GM23248 (cell line): Measurements from ENCODE around the gene SEMA5A. TPM values are rescaled to one million over a fixed set of nuclear protein-coding genes. Genes with fewer than 3 reads are reported as not detected.

Source experiments
- DNase-seq: peaks from one replicate; pipeline ENCODE4 v3.0.0-alpha.2; 2015
- H2AFZ ChIP-seq: fragments of 200-600 bp; sonication (generic); 2 replicates; pipeline ENCODE4 v1.6.1; 2016; ENCODE audit warnings: antibody characterized with exemption
- H3F3A ChIP-seq: fragments of 200-600 bp; sonication (generic); 2 replicates; pipeline ENCODE4 v1.6.1; 2016; ENCODE audit warnings: mild to moderate bottlenecking, antibody characterized with exemption, mixed run types; ENCODE audit not compliant: insufficient read depth
- H3K27ac ChIP-seq: fragments of 200-600 bp; sonication (generic); 2 replicates; pipeline ENCODE4 v1.5.1; 2016; ENCODE audit warnings: mild to moderate bottlenecking
- H3K27me3 ChIP-seq: fragments of 200-600 bp; sonication (generic); replicated peaks from 2 replicates; pipeline ENCODE4 v1.6.1; 2016; ENCODE audit warnings: mild to moderate bottlenecking; ENCODE audit not compliant: insufficient read depth
- H3K36me3 ChIP-seq: fragments of 200-600 bp; sonication (generic); 2 replicates; pipeline ENCODE4 v1.6.1; 2016; ENCODE audit warnings: low read depth, mild to moderate bottlenecking
- H3K4me1 ChIP-seq: fragments of 200-600 bp; sonication (generic); 2 replicates; pipeline ENCODE4 v1.6.1; 2016; ENCODE audit warnings: mild to moderate bottlenecking; ENCODE audit not compliant: insufficient read depth
- H3K4me2 ChIP-seq: fragments of 200-600 bp; sonication (generic); one replicate; pipeline ENCODE4 v1.6.1; 2016; ENCODE audit warnings: mild to moderate bottlenecking; ENCODE audit not compliant: unreplicated experiment
- H3K4me3 ChIP-seq: fragments of 200-600 bp; sonication (generic); 2 replicates; pipeline ENCODE4 v1.5.1; 2016; ENCODE audit warnings: mild to moderate bottlenecking
- H3K79me2 ChIP-seq: fragments of 200-600 bp; sonication (generic); 2 replicates; pipeline ENCODE4 v1.6.1; 2016; ENCODE audit warnings: mild to moderate bottlenecking; ENCODE audit not compliant: insufficient read depth
- H3K9ac ChIP-seq: fragments of 200-600 bp; sonication (generic); 2 replicates; pipeline ENCODE4 v1.6.1; 2016; ENCODE audit warnings: mild to moderate bottlenecking
- H3K9me2 ChIP-seq: fragments of 200-600 bp; sonication (generic); 2 replicates; pipeline ENCODE4 v1.6.1; 2016; ENCODE audit warnings: mixed run types, mild to moderate bottlenecking, moderate library complexity; ENCODE audit not compliant: insufficient read depth
- H3K9me3 ChIP-seq: fragments of 200-600 bp; sonication (generic); one replicate; pipeline ENCODE4 v1.6.1; 2017; ENCODE audit warnings: low read depth
- H4K20me1 ChIP-seq: fragments of 200-600 bp; sonication (generic); 2 replicates; pipeline ENCODE4 v1.6.0; 2016; ENCODE audit not compliant: insufficient read depth
- EZH2 ChIP-seq: fragments of 200-600 bp; sonication (generic); IDR thresholded peaks from 2 replicates; pipeline ENCODE4 v1.6.1; 2018; ENCODE audit warnings: antibody characterized with exemption, mild to moderate bottlenecking; ENCODE audit not compliant: insufficient read depth, poor library complexity, severe bottlenecking
- EZH2phosphoT487 ChIP-seq: fragments of 200-600 bp; sonication (generic); IDR thresholded peaks from 2 replicates; pipeline ENCODE4 v1.6.1; 2018; ENCODE audit warnings: antibody characterized with exemption, moderate library complexity, mild to moderate bottlenecking, low read depth; ENCODE audit not compliant: insufficient read depth
- WGBS, 2 experiments: methylation state at CpG; one replicate each; pipeline ENCODE4 v1.1.6; 2015 to 2017; ENCODE audit warnings: low lambda C conversion rate in 2 of 2, low coverage in 1 of 2; ENCODE audit errors: missing lambda C conversion rate in 2 of 2; 5-methylcytosine and 5-hydroxymethylcytosine counted together
- in situ Hi-C: fragments of 300-500 bp; cut with MboI; formaldehyde crosslinking; loops from 2 replicates; pipeline ENCODE4 v1.15.0; 2020
- polyA plus RNA-seq: library from polyadenylated mRNA; unstranded; fragments of >200 nt; fragmentation: Nextera tagmentation; extraction: Ambion mirVana; gene quantifications from 2 replicates; pipeline ENCODE4 v1.2.1, GENCODE V29; 2016
- total RNA-seq: library from RNA; depleted of rRNA; stranded (reverse); fragments of >200 nt; shearing (Covaris generic); gene quantifications from 2 replicates; pipeline ENCODE4 v1.2.3, GENCODE V29; 2014

SEMA5A gene
- total and polyA plus RNA-seq, 2 experiments from 2014 or later = 33.5 to 38.2 TPM

- H3K4me1 ChIP-seq = no peaks in the 10 kb centered on the region
- H3K9me2 ChIP-seq = no peaks in the 10 kb centered on the region
- no peak overlapping the region for H2AFZ ChIP-seq
- no peaks in the 10 kb centered on the region for H3K27me3 ChIP-seq
- peak; percentile 43 for DNase-seq
- no peaks in the 10 kb centered on the region for H3K79me2 ChIP-seq
- H3K9me3 ChIP-seq = no peaks in the 10 kb centered on the region
- H3K4me3 ChIP-seq = no peak overlapping the region
- H3K36me3 ChIP-seq = no peaks in the 10 kb centered on the region
- H3F3A ChIP-seq = no peaks in the 10 kb centered on the region
- H3K27ac ChIP-seq = no peak overlapping the region
- TF ChIP-seq EZH2 (no peak), EZH2phosphoT487 (no peak)
- no peak overlapping the region for H3K4me2 ChIP-seq
- in situ Hi-C loops = no loop called here
- no peaks in the 10 kb centered on the region for H4K20me1 ChIP-seq
- H3K9ac ChIP-seq = no peak overlapping the region
These were observed 519.9 kb downstream of the SEMA5A start for GRCh38 chr5:9025942-9026341.

- no peaks in the 10 kb centered on the region for H4K20me1 ChIP-seq
- no peak overlapping the region for H2AFZ ChIP-seq
- H3K36me3 ChIP-seq = no peaks in the 10 kb centered on the region
- 0 out of 2 replicates have a peak, but pooled peaks cover under 1% of the 10 kb centered on the region for H3F3A ChIP-seq
- in situ Hi-C loops = no loop called here
- no peak overlapping the region for H3K27ac ChIP-seq
- no peak overlapping the region for H3K9ac ChIP-seq
- peaks cover 7% of the 10 kb centered on the region for H3K4me1 ChIP-seq
- H3K9me3 ChIP-seq = no peaks in the 10 kb centered on the region
- no peaks in the 10 kb centered on the region for H3K27me3 ChIP-seq
- no peaks in the 10 kb centered on the region for H3K79me2 ChIP-seq
- H3K4me2 ChIP-seq = no peak overlapping the region
- no peak overlapping the region for H3K4me3 ChIP-seq
- no peaks in the 10 kb centered on the region for H3K9me2 ChIP-seq
- 89 to 93% methylated on average over 1 of the region's 1 CpG for WGBS, 2 experiments
- TF ChIP-seq EZH2 (no peak), EZH2phosphoT487 (no peak)
- no peak for DNase-seq
These were observed 524.9 kb downstream of the SEMA5A start for GRCh38 chr5:9020996-9021395.

GRCh38 chr5:9015937-9016270 lies 530.0 kb downstream of the SEMA5A start:
- Histone ChIP-seq H3K4me3 (no peak overlapping the region), H3K4me2 (peak overlapping the region; percentile 26), H3K27me3 (no peaks in the 10 kb centered on the region), H3F3A (peaks cover 30% of the 10 kb centered on the region), H3K9ac (no peak overlapping the region), H3K4me1 (peaks cover 40% of the 10 kb centered on the region), H3K9me3 (no peaks in the 10 kb centered on the region), H2AFZ (peak overlapping the region; percentile 50; the same call in 1 of the 2 replicates), H4K20me1 (no peaks in the 10 kb centered on the region), H3K27ac (peak overlapping the region; percentile 72; the same call in 1 of the 2 replicates), H3K79me2 (no peaks in the 10 kb centered on the region), H3K9me2 (no peaks in the 10 kb centered on the region), H3K36me3 (no peaks in the 10 kb centered on the region)
- 18 to 23% methylated on average over 2 of the region's 2 CpGs for WGBS, 2 experiments
- in situ Hi-C loops = no loop called here
- no peak for TF ChIP-seq EZH2
- no peak for TF ChIP-seq EZH2phosphoT487
- DNase-seq = peak; percentile 32

GRCh38 chr5:9015260-9015936 lies 530.5 kb downstream of the SEMA5A start:
- H3K36me3 ChIP-seq = no peaks in the 10 kb centered on the region
- H3F3A ChIP-seq = peaks cover 30% of the 10 kb centered on the region
- H4K20me1 ChIP-seq = no peaks in the 10 kb centered on the region
- peaks cover 40% of the 10 kb centered on the region for H3K4me1 ChIP-seq
- no peaks in the 10 kb centered on the region for H3K9me3 ChIP-seq
- in situ Hi-C loops = no loop called here
- no peaks in the 10 kb centered on the region for H3K79me2 ChIP-seq
- H3K27me3 ChIP-seq = no peaks in the 10 kb centered on the region
- peak; percentile 31 for DNase-seq
- no peak overlapping the region for H3K9ac ChIP-seq
- no peaks in the 10 kb centered on the region for H3K9me2 ChIP-seq
- no peak overlapping the region for H3K4me3 ChIP-seq
- H3K4me2 ChIP-seq = peak overlapping the region; percentile 26
- peak overlapping the region; percentile 50; the same call in 1 of the 2 replicates for H2AFZ ChIP-seq
- peak overlapping the region; percentile 72; the same call in 1 of the 2 replicates for H3K27ac ChIP-seq
- 34 to 37% methylated on average over 5 of the region's 5 CpGs for WGBS, 2 experiments
- TF ChIP-seq EZH2phosphoT487 (no peak), EZH2 (no peak)
